GM19395 (cell line): ENCODE data around the gene RNF150.
"Not testable (repeated sequence)": the region's sequence is repeated elsewhere in the genome, so short reads cannot be mapped to it uniquely, and the experiment has no call there.

Source experiments
- ATAC-seq: cut with Tn5 transposase; IDR thresholded peaks from one replicate; pipeline ENCODE4 v1.9.1; 2021; ENCODE audit warnings: mild to moderate bottlenecking, moderate library complexity; ENCODE audit not compliant: unreplicated experiment

RNF150 gene

DNA sequence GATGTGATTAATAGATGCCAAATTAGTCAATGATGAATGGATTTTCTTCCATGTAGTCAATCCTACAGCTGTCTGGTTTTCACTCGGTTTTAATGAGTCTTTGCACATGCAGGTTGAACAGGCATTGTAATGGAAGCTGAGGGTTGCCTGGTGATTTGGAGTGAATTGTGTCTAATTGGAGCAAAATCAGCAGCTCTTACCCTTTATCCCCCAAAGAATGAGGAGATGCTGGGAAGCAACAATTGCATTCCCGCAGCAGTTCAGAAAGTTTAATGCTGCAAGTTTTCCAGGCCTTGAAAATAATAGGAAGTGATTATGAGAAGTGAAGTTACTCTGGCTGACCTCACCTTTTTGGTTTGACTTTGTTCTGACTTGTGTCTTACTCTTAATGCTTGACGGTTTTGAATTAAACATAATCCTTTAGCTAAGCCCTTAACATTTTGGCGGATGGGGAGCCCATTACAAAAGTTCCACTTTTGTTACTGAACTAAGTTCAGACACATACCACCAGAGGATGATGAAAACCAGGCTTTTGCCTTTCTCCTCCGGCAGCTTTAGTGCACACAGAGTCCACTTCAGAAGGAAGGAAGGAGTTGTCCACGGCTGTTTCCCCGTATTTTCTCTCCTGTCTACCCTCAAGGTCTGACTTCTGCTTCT, 298.3 kb downstream of the RNF150 start:
- ATAC-seq = no peak

DNA sequence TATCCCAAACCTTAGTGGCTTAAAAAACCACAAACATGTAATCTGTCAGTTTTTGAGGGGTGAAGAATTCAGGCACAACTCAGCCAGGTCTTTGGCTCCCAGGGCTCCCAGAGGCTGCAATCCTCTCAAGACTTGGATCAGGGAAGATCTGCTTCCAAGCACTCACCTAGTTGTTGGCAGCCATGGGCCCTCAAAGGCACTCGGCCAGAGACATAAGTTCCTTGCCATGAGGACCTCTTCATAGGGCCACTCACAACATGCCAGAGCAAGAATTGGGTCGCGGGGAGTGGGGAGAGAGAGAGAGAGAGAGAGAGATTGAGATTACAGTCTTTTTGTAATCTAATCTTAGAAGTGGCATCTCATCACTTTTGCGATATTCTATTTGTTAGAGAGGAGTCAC, 300.0 kb downstream of the RNF150 start:
- no peak for ATAC-seq

DNA sequence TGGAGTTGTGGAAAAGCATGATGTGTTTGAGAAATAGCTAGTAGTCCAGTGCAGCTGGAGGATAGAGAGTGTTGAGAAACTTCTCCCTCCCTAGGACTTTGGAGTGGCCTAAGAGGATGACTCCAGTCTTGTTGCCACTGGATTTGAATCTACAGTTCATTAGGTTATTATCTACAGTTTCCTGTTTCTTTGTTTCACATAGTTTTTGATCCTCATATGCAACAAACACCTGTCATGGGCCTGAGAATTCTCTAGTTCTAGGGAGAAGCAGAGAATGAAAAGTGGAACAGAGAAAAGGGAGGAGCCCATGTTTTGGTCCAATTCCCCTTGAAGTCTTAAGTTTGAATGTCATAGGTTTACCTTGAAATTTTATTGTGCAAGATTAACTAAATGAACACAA, 303.4 kb downstream of the RNF150 start:
- peak; percentile 87 for ATAC-seq

DNA sequence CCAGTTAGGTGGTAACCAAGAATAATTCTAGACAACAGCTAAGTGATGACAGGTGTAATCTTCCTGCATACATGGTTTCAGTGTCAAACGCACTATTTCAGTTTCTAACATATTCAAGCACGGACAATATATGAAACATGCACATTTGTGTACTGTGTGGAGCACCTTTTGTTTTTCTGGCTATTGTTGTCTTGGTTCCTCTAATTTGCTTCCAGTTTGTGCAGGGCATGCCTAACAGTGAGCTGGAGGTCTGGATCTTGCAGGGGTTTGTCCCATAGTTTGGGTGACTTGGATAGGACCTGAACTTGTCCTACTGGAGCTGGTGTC, 306.6 kb downstream of the RNF150 start:
- peak; percentile 82 for ATAC-seq

DNA sequence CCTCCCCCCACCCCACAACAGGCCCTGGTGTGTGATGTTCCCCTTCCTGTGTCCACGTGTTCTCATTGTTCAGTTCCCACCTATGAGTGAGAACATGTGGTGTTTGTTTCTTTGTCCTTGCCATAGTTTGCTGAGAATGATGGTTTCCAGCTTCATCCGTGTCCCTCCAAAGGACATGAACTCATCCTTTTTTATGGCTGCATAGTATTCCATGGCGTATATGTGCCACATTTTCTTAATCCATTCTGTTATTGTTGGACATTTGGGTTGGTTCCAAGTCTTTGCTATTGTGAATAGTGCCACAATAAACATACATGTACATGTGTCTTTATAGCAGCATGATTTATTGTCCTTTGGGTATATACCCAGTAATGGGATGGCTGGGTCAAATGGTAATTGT, 312.7 kb downstream of the RNF150 start:
- not testable (repeated sequence) for ATAC-seq

DNA sequence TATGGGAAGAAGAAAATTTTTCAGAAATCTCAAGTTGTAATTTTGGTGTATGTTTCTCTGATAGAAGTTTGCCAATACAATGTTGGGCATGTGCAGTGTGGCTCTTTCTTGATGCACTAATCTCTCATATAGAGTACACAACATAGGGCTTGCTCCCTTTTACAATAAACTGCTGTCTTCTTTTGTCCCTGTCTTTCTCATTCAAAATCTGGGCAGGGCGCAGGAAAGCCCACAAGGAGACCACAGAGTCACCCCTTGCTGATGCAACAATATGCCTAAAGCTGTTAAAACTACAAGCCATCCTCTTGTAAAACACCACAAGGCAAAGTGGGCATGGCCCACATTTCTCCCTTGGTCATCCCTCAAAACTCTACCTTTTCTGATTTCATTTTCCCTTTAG, 313.7 kb downstream of the RNF150 start:
- no peak for ATAC-seq

DNA sequence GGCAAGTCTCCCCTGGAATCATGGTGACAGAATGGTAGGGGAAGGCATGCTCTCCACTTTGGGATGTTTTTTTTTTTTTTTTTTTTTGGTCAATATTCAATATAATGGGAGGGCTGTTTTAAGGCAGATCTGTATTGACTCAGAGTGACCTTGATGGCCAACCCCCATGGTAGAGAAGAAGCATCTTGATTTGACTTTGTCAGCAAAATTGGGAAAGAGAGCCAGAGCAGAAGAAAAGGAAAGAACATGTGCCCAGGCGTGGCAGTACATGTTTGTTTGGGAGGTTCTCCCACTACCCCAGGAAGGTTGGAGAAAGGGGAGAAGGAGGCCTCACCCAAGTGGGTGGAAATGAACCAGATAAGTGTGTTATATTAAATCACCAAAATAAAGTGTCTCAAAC, 314.8 kb downstream of the RNF150 start:
- ATAC-seq = no peak

DNA sequence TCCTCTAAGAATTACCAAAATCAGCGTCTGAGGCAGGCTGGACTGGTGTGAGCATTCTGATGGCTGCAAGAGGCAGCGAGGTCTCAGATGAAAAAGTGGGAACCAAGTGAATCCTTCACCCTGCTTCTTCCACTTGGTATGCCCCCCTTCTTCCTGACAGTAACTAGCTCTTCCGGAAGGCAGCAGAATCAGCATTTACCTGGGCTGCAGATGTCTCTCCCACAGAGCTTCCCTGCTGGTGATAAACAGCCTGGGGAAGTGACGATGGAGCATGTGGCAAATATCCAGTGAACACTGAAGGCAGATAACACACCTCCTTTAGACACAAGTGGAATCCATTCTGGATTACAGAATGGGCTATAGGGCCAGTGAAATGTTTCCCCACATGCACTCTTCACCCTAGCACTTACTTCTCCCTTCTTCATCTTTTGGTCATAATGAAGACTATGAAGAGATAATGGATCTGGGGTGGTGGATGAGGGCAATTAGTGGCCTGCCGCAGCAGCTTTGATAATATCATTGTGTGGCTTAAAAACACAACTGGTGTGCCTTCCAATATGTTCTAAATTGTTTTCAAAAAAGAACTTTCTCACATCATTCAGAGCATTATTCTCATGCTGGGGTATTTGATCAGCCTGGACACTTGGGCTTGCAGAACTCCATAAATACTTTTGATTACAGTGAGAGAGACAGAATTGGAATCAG, 316.3 kb downstream of the RNF150 start:
- ATAC-seq = no peak

DNA sequence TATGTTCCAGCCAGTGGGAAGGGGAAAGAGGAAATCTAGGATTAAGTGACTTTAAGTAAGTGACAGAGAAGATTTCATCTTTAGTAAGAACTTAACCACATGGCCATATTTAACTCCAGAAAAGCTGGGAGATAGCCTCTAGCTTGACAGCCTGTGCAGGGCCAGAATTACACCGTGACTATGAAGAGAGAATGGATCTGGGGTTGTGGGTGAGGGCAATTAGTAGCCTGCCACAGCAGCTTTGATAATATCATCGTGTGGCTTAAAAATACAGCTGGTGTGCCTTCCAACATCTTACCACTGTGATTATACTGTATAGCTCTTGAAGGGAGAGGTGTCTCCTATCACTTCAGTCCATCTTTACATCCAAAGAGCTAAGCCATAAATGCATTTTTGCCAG, 319.5 kb downstream of the RNF150 start:
- no peak for ATAC-seq

- no peak for ATAC-seq
Observed at GRCh38 chr4:140812916-140813315, 320.4 kb downstream of the RNF150 start.

- no peak for ATAC-seq
Observed at GRCh38 chr4:140811429-140811828, 321.8 kb downstream of the RNF150 start.

DNA sequence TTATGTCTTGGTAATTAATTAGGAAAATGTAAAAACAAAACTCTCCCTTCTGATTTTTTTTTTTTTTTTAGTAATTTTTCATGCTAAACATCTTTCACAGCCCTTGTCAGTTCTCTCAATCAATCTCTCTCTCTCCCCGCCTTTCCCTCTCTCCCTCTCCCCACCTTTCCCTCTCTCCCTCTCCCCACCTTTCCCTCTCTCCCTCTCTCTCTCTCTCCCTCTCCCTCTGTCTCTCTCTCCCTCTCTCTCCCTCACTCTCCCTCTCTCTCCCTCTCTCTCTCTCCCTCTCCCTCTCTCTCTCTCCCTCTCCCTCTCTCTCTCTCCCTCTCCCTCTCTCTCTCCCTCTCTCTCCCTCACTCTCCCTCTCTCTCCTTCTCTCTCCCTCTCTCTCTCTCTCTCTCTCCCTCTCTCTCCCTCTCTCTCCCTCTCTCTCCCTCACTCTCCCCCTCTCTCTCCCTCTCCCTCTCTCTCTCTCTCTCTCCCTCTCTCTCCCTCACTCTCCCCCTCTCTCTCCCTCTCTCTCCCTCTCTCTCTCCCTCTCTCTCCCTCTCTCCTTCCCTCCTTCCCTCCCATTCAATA, 322.6 kb downstream of the RNF150 start:
- not testable (repeated sequence) for ATAC-seq
